ENCODE data around the gene ATP1B4. TPM values are rescaled to one million over a fixed set of nuclear protein-coding genes. Genes with fewer than 3 reads are reported as not detected.
A peak's percentile ranks its signal among the peaks of the same experiment; 100 is the strongest.

ATP1B4 gene
- total RNA-seq, 1 experiment from 2014 or later = not detected

DNA sequence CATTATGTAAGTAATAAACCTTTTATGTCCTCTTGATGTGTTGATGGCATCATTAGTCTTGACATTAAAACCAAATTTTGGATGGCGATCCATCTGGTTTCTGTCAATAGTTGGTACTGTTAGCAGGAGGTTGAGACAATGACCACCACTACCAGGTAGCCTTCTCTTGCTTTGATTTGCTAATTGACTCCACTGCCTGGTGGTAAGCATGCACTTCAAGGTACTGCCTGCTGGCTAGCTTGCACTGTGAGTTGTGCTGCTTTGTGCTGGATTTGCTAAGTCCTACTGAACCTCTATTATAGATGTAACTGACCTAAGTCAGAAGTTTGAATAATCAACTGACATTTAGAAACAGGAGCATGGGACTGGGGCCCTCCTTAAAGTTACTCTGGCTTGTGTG, 46.3 kb downstream of the ATP1B4 start:
- Histone ChIP-seq H3K4me1 (no peaks in the 10 kb centered on the region), H3K36me3 (no peaks in the 10 kb centered on the region), H3K4me3 (no peak overlapping the region), H3K27me3 (no peaks in the 10 kb centered on the region; the same call in 1 of the 2 replicates), H3K27ac (no peak overlapping the region), H3K9me3 (replicated peaks) (no peaks in the 10 kb centered on the region)
- DNase-seq = no peak

DNA sequence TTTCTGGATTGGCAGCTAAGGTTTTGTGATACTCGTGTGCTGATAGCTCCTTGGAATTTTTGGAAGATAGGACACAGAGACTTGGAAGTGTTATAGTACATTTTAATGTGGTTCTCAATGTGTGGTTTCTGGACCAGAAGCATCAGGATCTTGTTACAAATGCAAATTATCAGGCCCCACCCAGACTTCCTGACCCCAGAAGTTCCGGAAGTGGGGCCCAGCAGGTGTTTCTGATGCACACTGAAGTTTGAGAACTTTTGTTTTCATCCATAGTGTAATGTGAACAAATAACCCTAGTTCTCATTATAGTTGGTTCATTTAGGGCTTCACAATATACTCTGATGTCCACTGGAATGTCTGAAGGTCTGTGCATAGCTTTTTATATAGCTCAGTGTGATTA, 57.6 kb downstream of the ATP1B4 start:
- H3K9me3 ChIP-seq (replicated peaks) = no peaks in the 10 kb centered on the region
- no peak overlapping the region for H3K27ac ChIP-seq
- no peaks in the 10 kb centered on the region for H3K36me3 ChIP-seq
- H3K4me1 ChIP-seq = peaks cover 3% of the 10 kb centered on the region; the same call in 1 of the 2 replicates
- DNase-seq = no peak
- H3K27me3 ChIP-seq = no peaks in the 10 kb centered on the region
- H3K4me3 ChIP-seq = no peak overlapping the region

GRCh38 chrX:120426599-120426998, 64.7 kb downstream of the ATP1B4 start:
- Histone ChIP-seq H3K36me3 (no peaks in the 10 kb centered on the region), H3K4me1 (peaks cover 26% of the 10 kb centered on the region), H3K27ac (peak overlapping the region; percentile 9; the same call in 1 of the 2 replicates), H3K4me3 (no peak overlapping the region), H3K27me3 (no peaks in the 10 kb centered on the region), H3K9me3 (replicated peaks) (no peaks in the 10 kb centered on the region)
- DNase-seq = no peak

- Histone ChIP-seq H3K27ac (no peak overlapping the region), H3K27me3 (no peaks in the 10 kb centered on the region), H3K36me3 (no peaks in the 10 kb centered on the region), H3K4me3 (no peak overlapping the region), H3K4me1 (peaks cover 26% of the 10 kb centered on the region), H3K9me3 (replicated peaks) (no peaks in the 10 kb centered on the region)
- peak in 1 of 2 experiments; percentile 33 for DNase-seq
Observed at GRCh38 chrX:120428309-120428708, 66.4 kb downstream of the ATP1B4 start.

DNA sequence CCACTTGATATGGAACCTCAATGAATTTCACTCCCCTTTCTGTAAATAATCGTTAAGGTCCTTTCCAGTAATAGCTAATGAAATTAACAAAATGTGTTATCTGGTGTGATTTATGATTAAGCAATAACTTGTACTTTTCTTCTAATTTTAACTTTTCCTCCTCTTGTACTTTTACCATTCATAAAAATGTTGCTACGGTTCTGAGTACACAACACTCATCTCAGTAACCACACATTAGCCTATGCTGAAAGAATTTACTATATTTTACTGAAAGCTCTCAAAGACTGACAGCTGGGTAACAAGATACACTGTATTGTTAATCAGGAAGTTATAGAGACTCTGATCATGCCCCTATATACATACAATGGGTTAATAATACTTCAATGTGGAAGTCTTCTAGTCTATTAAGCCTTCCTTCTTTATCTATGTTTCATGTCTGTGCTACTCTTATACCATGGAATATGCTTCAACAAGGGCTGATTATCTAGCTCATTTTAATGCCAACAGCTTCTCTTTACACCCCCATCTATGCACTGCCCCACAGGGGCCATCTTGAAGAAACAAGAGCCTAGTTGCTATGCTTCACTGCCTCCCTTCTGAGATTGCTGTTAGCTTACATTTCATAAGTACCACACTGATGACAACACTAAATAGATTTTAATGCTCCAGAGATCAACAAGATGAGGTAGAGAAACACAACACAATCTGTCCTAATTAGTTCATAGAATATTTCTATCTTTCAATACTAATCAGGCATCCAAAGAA, 68.1 kb downstream of the ATP1B4 start:
- H3K9me3 ChIP-seq (replicated peaks) = no peaks in the 10 kb centered on the region
- peaks cover 26% of the 10 kb centered on the region for H3K4me1 ChIP-seq
- H3K27ac ChIP-seq = no peak overlapping the region
- H3K27me3 ChIP-seq = no peaks in the 10 kb centered on the region
- 0 out of 2 replicates have a peak, but pooled peaks cover 3% of the 10 kb centered on the region for H3K36me3 ChIP-seq
- DNase-seq = no peak
- no peak overlapping the region for H3K4me3 ChIP-seq

Other genes starting within 250 kb of the ATP1B4 start
- not detected in 2 replicates for gene RHOXF1, start 246.2 kb upstream of the ATP1B4 start, total RNA-seq (2014; rRNA removed; shearing (Covaris generic))
- not detected in 2 replicates for gene RHOXF2, start 203.5 kb upstream of the ATP1B4 start, total RNA-seq (2014; rRNA removed; shearing (Covaris generic))
- gene ZBTB33, start 111.3 kb upstream of the ATP1B4 start, total RNA-seq (2014; rRNA removed; shearing (Covaris generic)) = 63.9 and 70.5 TPM in 2 replicates
- gene TMEM255A, start 50.6 kb upstream of the ATP1B4 start, total RNA-seq (2014; rRNA removed; shearing (Covaris generic)) = 0.06 TPM in 1 of 2 replicates, not detected in the other
- 137 and 143 TPM in 2 replicates for gene LAMP2, start 107.2 kb downstream of the ATP1B4 start, total RNA-seq (2014; rRNA removed; shearing (Covaris generic))
- gene CUL4B, start 198.9 kb downstream of the ATP1B4 start, total RNA-seq (2014; rRNA removed; shearing (Covaris generic)) = 53.9 and 57.9 TPM in 2 replicates
- gene MCTS1, start 242.0 kb downstream of the ATP1B4 start, total RNA-seq (2014; rRNA removed; shearing (Covaris generic)) = 78.7 and 84.8 TPM in 2 replicates